HEK293 (cell line): Measurements from ENCODE around the gene CASP6.

Experiments
- CTCF ChIA-PET: fragments of 350-600 bp; formaldehyde crosslinking; extraction: SDS; loops from one replicate; lab custom pipeline; 2021; ENCODE audit warnings: antibody characterized with exemption; lab: Yijun Ruan, JAX
- POLR2A ChIA-PET: fragments of 300-600 bp; formaldehyde crosslinking; extraction: SDS; loops from one replicate; lab custom pipeline; 2020; ENCODE audit warnings: antibody characterized with exemption, inconsistent platforms; lab: Yijun Ruan, JAX
- H3K27ac ChIP-seq: fragments of 200-500 bp; sonication (Bioruptor generic); 2 replicates; pipeline ENCODE4 v1.5.1; 2014; ENCODE audit warnings: low read depth, low read length, control low read depth, inconsistent platforms; ENCODE audit errors: extremely low read depth
- H3K36me3 ChIP-seq, 2 experiments: fragments of 200-500 bp in 1 of 2; sonication (Bioruptor generic) in 1 of 2; 1 replicate in 1 of 2; 2 replicates in 1 of 2; pipeline ENCODE4 v1.5.1; 2014 to 2017; ENCODE audit warnings: inconsistent platforms in 2 of 2, low read length in 2 of 2; ENCODE audit not compliant: control insufficient read depth in 2 of 2, insufficient read depth in 1 of 2
- H3K4me1 ChIP-seq: fragments of 200-500 bp; sonication (Bioruptor generic); 2 replicates; pipeline ENCODE4 v1.5.1; 2014; ENCODE audit warnings: mild to moderate bottlenecking, low read length, inconsistent platforms; ENCODE audit not compliant: control insufficient read depth, insufficient read depth
- H3K4me3 ChIP-seq: 2 replicates; pipeline ENCODE4 v1.5.1; 2011; ENCODE audit warnings: low read depth, mild to moderate bottlenecking, control low read depth, low read length, moderate library complexity
- H3K9me3 ChIP-seq: fragments of 200-500 bp; sonication (Bioruptor generic); 2 replicates; pipeline ENCODE4 v1.5.1; 2014; ENCODE audit warnings: low read depth, low read length, inconsistent platforms; ENCODE audit not compliant: control insufficient read depth, insufficient read depth
- PATZ1 ChIP-seq: fragments of 450-650 bp; formaldehyde crosslinking; IDR thresholded peaks from 2 replicates; pipeline ENCODE4 v1.5.1; 2016; ENCODE audit warnings: missing biosample characterization, missing genetic modification characterization
- PRDM10 ChIP-seq: fragments of 450-650 bp; formaldehyde crosslinking; IDR thresholded peaks from 2 replicates; pipeline ENCODE4 v1.5.1; 2016; ENCODE audit warnings: missing biosample characterization, missing genetic modification characterization
- PRDM2 ChIP-seq: fragments of 450-650 bp; formaldehyde crosslinking; IDR thresholded peaks from 2 replicates; pipeline ENCODE4 v1.5.1; 2016; ENCODE audit warnings: missing biosample characterization, missing genetic modification characterization, borderline replicate concordance
- SETDB1 ChIP-seq: IDR thresholded peaks from one replicate; pipeline ENCODE4 v1.6.1; 2017; ENCODE audit warnings: mild to moderate bottlenecking, low read length, moderate library complexity, mixed read lengths; ENCODE audit not compliant: insufficient read length
- SP2 ChIP-seq: fragments of 450-650 bp; formaldehyde crosslinking; IDR thresholded peaks from 2 replicates; pipeline ENCODE4 v1.5.1; 2016; ENCODE audit warnings: missing biosample characterization, missing genetic modification characterization
- ZBTB10 ChIP-seq: fragments of 450-650 bp; formaldehyde crosslinking; IDR thresholded peaks from 2 replicates; pipeline ENCODE4 v1.5.1; 2016; ENCODE audit warnings: missing biosample characterization, missing genetic modification characterization
- ZBTB17 ChIP-seq: fragments of 450-650 bp; formaldehyde crosslinking; IDR thresholded peaks from 2 replicates; pipeline ENCODE4 v1.5.1; 2016; ENCODE audit warnings: missing biosample characterization, missing genetic modification characterization
- ZBTB20 ChIP-seq: fragments of 450-650 bp; formaldehyde crosslinking; IDR thresholded peaks from 2 replicates; pipeline ENCODE4 v1.5.1; 2016; ENCODE audit warnings: missing biosample characterization, missing genetic modification characterization
- ZEB2 ChIP-seq: fragments of 450-650 bp; formaldehyde crosslinking; IDR thresholded peaks from 2 replicates; pipeline ENCODE4 v1.5.1; 2016; ENCODE audit warnings: missing biosample characterization, missing genetic modification characterization
- ZNF335 ChIP-seq: fragments of 450-650 bp; formaldehyde crosslinking; conservative IDR thresholded peaks from 2 replicates; pipeline ENCODE4 v1.5.1; 2016; ENCODE audit warnings: missing biosample characterization, missing genetic modification characterization
- ZNF398 ChIP-seq: fragments of 450-650 bp; formaldehyde crosslinking; IDR thresholded peaks from 2 replicates; pipeline ENCODE4 v1.5.1; 2017; ENCODE audit warnings: missing biosample characterization, missing genetic modification characterization
- ZNF704 ChIP-seq: fragments of 450-650 bp; formaldehyde crosslinking; IDR thresholded peaks from 2 replicates; pipeline ENCODE4 v1.5.1; 2016; ENCODE audit warnings: missing biosample characterization, missing genetic modification characterization
- ZXDB ChIP-seq: fragments of 450-650 bp; formaldehyde crosslinking; IDR thresholded peaks from 2 replicates; pipeline ENCODE4 v1.5.1; 2016; ENCODE audit warnings: missing biosample characterization, missing genetic modification characterization

CASP6 gene

GRCh38 chr4:109729718-109730618 lies 26.7 kb upstream of the CASP6 start, which contains the start of gene PLA2G12A (continued):
- TF ChIP-seq ZBTB10 (tag by site-specific recombination), result no peak

- H3K27ac ChIP-seq, result peak overlapping the region; percentile 59; the same call in 1 of the 2 replicates
- ChIA-PET POLR2A (interaction anchor here (1.0 to 1.5 kb wide), 2 partner anchors 26 to 169 kb away, joined by 4 to 6 read pairs; partner anchors contain the start of genes CASP6 and MCUB), CTCF (interaction anchor here (0.7 kb wide), 1 partner anchor 41 kb away, joined by 4 read pairs; no protein-coding TSS in a partner anchor)
- peak; percentile 58; the same call in 1 of the 2 replicates for TF ChIP-seq ZBTB20 (tag by site-specific recombination)
- 0 out of 2 replicates have a peak, but pooled peaks have one; percentile 51 for TF ChIP-seq ZEB2 (tag by site-specific recombination)
- TF ChIP-seq ZNF335 (tag by site-specific recombination), result peak; percentile 37
- no peak for TF ChIP-seq PRDM2
- no peak for TF ChIP-seq SETDB1
- peak; percentile 40; the same call in 1 of the 2 replicates for TF ChIP-seq ZBTB17 (tag by site-specific recombination)
- TF ChIP-seq ZXDB, result 0 out of 2 replicates have a peak, but pooled peaks have one; percentile 11
- TF ChIP-seq PRDM10 (tag by site-specific recombination), result peak; percentile 86
- TF ChIP-seq SP2 (tag by site-specific recombination), result 0 out of 2 replicates have a peak, but pooled peaks have one; percentile 2
- TF ChIP-seq ZNF398 (tag by site-specific recombination), result peak; percentile 19; the same call in 1 of the 2 replicates
- no peak for TF ChIP-seq ZNF704
- TF ChIP-seq PATZ1 (tag by site-specific recombination), result peak; percentile 45; the same call in 1 of the 2 replicates
- H3K4me3 ChIP-seq, result peak overlapping the region; percentile 88
- H3K9me3 ChIP-seq, result no peaks in the 10 kb centered on the region
- peaks cover 0 to 13% of the 10 kb centered on the region in 2 experiments; a peak in 1 of 3 replicates for H3K36me3 ChIP-seq
- H3K4me1 ChIP-seq, result no peaks in the 10 kb centered on the region
Measured at GRCh38 chr4:109729117-109729717, 26.0 kb upstream of the CASP6 start.
